Astrocyte (in vitro differentiated cells and primary cell): ENCODE results near the gene KIAA1328. TPM values are rescaled to one million over a fixed set of nuclear protein-coding genes. Genes with fewer than 3 reads are reported as not detected.

Source experiments
- DNase-seq: peaks from one replicate; pipeline ENCODE4 v3.0.0-alpha.2; 2010; ENCODE audit warnings: low read depth
- FAIRE-seq: peaks from 2 replicates; lab custom pipeline; 2011; peaks lifted over from hg19 to GRCh38; lab: Jason Lieb, UNC
- H2AFZ ChIP-seq: 2 replicates; pipeline ENCODE4 v1.6.0; 2012; ENCODE audit warnings: low read depth, low read length, inconsistent platforms
- H3K27ac ChIP-seq: 2 replicates; pipeline ENCODE4 v1.5.1; 2011; ENCODE audit warnings: low read depth, low read length, inconsistent platforms
- H3K27me3 ChIP-seq: 2 replicates; pipeline ENCODE4 v1.6.0; 2011; ENCODE audit warnings: low read length, inconsistent platforms; ENCODE audit not compliant: insufficient read depth
- H3K36me3 ChIP-seq: 2 replicates; pipeline ENCODE4 v1.5.1; 2011; ENCODE audit warnings: low read length, inconsistent platforms; ENCODE audit not compliant: insufficient read depth
- H3K4me1 ChIP-seq: 2 replicates; pipeline ENCODE4 v1.5.1; 2011; ENCODE audit warnings: low read length, inconsistent platforms; ENCODE audit not compliant: insufficient read depth
- H3K4me2 ChIP-seq: 2 replicates; pipeline ENCODE4 v1.6.0; 2012; ENCODE audit warnings: low read length, inconsistent platforms
- H3K4me3 ChIP-seq: 2 replicates; pipeline ENCODE4 v1.5.1; 2011; ENCODE audit warnings: low read depth, mild to moderate bottlenecking, low read length, inconsistent platforms; ENCODE audit not compliant: insufficient read depth
- H3K79me2 ChIP-seq: 2 replicates; pipeline ENCODE4 v1.6.0; 2012; ENCODE audit warnings: mild to moderate bottlenecking, low read length, inconsistent platforms; ENCODE audit not compliant: insufficient read depth
- H3K9ac ChIP-seq: 2 replicates; pipeline ENCODE4 v1.6.0; 2012; ENCODE audit warnings: mild to moderate bottlenecking, low read length, inconsistent platforms
- H3K9me3 ChIP-seq: 2 replicates; pipeline ENCODE4 v1.5.1; 2012; ENCODE audit warnings: low read depth, mild to moderate bottlenecking, low read length, inconsistent platforms; ENCODE audit not compliant: insufficient read depth
- H4K20me1 ChIP-seq: 2 replicates; pipeline ENCODE4 v1.6.0; 2012; ENCODE audit warnings: low read length, inconsistent platforms; ENCODE audit not compliant: insufficient read depth
- H3K27ac Mint-ChIP-seq: one replicate; pipeline ENCODE4 v1.8.0; 2021; ENCODE audit warnings: mild to moderate bottlenecking, mixed read lengths; ENCODE audit not compliant: unreplicated experiment
- H3K27me3 Mint-ChIP-seq: one replicate; pipeline ENCODE4 v1.8.0; 2021; ENCODE audit warnings: low read depth, mixed read lengths; ENCODE audit not compliant: unreplicated experiment
- H3K36me3 Mint-ChIP-seq: one replicate; pipeline ENCODE4 v1.8.0; 2021; ENCODE audit warnings: low read depth, mixed read lengths; ENCODE audit not compliant: unreplicated experiment
- H3K4me1 Mint-ChIP-seq: one replicate; pipeline ENCODE4 v1.8.0; 2021; ENCODE audit warnings: low read depth, mixed read lengths; ENCODE audit not compliant: unreplicated experiment
- H3K4me3 Mint-ChIP-seq: one replicate; pipeline ENCODE4 v1.8.0; 2021; ENCODE audit warnings: mild to moderate bottlenecking, moderate library complexity, mixed read lengths; ENCODE audit not compliant: unreplicated experiment
- H3K9me3 Mint-ChIP-seq: one replicate; pipeline ENCODE4 v1.8.0; 2021; ENCODE audit warnings: mild to moderate bottlenecking, mixed read lengths; ENCODE audit not compliant: unreplicated experiment
- CTCF ChIP-seq: IDR thresholded peaks from 2 replicates; pipeline ENCODE4 v1.5.1; 2011; ENCODE audit warnings: low read depth, mild to moderate bottlenecking, inconsistent platforms, low read length, moderate library complexity; ENCODE audit not compliant: insufficient read depth
- EZH2 ChIP-seq: IDR thresholded peaks from 2 replicates; pipeline ENCODE4 v1.6.1; 2012; ENCODE audit warnings: mild to moderate bottlenecking, low read length, inconsistent platforms; ENCODE audit not compliant: insufficient read depth
- total RNA-seq: library from RNA; stranded (reverse); gene quantifications from 2 replicates; pipeline ENCODE4 v1.2.1, GENCODE V29; 2021

Gene KIAA1328
- total RNA-seq, 1 donor from 2014 or later, result 3.7 TPM

GRCh38 chr18:37230768-37231167 is 401.8 kb downstream of the KIAA1328 start:
- no peaks in the 10 kb centered on the region for H3K4me1 Mint-ChIP-seq
- no peak overlapping the region for H3K4me3 Mint-ChIP-seq
- no peak for DNase-seq
- no peak overlapping the region for H3K27ac ChIP-seq
- no peaks in the 10 kb centered on the region for H3K9me3 Mint-ChIP-seq
- no peaks in the 10 kb centered on the region for H3K36me3 ChIP-seq
- no peaks in the 10 kb centered on the region for H3K36me3 Mint-ChIP-seq
- H3K4me3 ChIP-seq, result no peak overlapping the region
- H3K9me3 ChIP-seq, result no peaks in the 10 kb centered on the region
- no peaks in the 10 kb centered on the region for H3K27me3 ChIP-seq
- no peak overlapping the region for H2AFZ ChIP-seq
- no peaks in the 10 kb centered on the region for H3K79me2 ChIP-seq
- no peak for TF ChIP-seq CTCF
- TF ChIP-seq EZH2, result no peak
- no peak overlapping the region for H3K4me2 ChIP-seq
- H3K27me3 Mint-ChIP-seq, result peaks cover 4% of the 10 kb centered on the region
- no peak overlapping the region for H3K9ac ChIP-seq
- no peaks in the 10 kb centered on the region for H4K20me1 ChIP-seq
- no peak overlapping the region for H3K27ac Mint-ChIP-seq
- no peaks in the 10 kb centered on the region for H3K4me1 ChIP-seq
- no peak for FAIRE-seq

GRCh38 chr18:37231251-37231650 is 402.3 kb downstream of the KIAA1328 start:
- H3K27ac Mint-ChIP-seq, result no peak overlapping the region
- Histone ChIP-seq H3K4me2 (no peak overlapping the region), H3K36me3 (no peaks in the 10 kb centered on the region), H3K4me1 (no peaks in the 10 kb centered on the region), H3K27me3 (no peaks in the 10 kb centered on the region), H3K9me3 (no peaks in the 10 kb centered on the region), H3K4me3 (no peak overlapping the region), H3K27ac (no peak overlapping the region), H4K20me1 (no peaks in the 10 kb centered on the region), H3K9ac (no peak overlapping the region), H3K79me2 (no peaks in the 10 kb centered on the region), H2AFZ (no peak overlapping the region)
- H3K36me3 Mint-ChIP-seq, result no peaks in the 10 kb centered on the region
- H3K4me3 Mint-ChIP-seq, result no peak overlapping the region
- no peaks in the 10 kb centered on the region for H3K4me1 Mint-ChIP-seq
- TF ChIP-seq EZH2 (no peak), CTCF (no peak)
- no peak for FAIRE-seq
- H3K27me3 Mint-ChIP-seq, result peaks cover 2% of the 10 kb centered on the region
- DNase-seq, result no peak
- no peaks in the 10 kb centered on the region for H3K9me3 Mint-ChIP-seq

GRCh38 chr18:37235583-37235982 is 406.7 kb downstream of the KIAA1328 start:
- Mint-ChIP-seq H3K27ac (no peak overlapping the region), H3K27me3 (peaks cover 15% of the 10 kb centered on the region), H3K4me1 (peaks cover 7% of the 10 kb centered on the region), H3K9me3 (no peaks in the 10 kb centered on the region), H3K36me3 (no peaks in the 10 kb centered on the region), H3K4me3 (no peak overlapping the region)
- Histone ChIP-seq H3K27ac (no peak overlapping the region), H3K4me1 (no peaks in the 10 kb centered on the region), H3K27me3 (no peaks in the 10 kb centered on the region), H3K4me2 (no peak overlapping the region), H3K4me3 (no peak overlapping the region), H3K79me2 (no peaks in the 10 kb centered on the region), H3K9ac (no peak overlapping the region), H3K9me3 (no peaks in the 10 kb centered on the region), H4K20me1 (no peaks in the 10 kb centered on the region), H3K36me3 (no peaks in the 10 kb centered on the region), H2AFZ (no peak overlapping the region)
- no peak for FAIRE-seq
- no peak for DNase-seq
- TF ChIP-seq CTCF (no peak), EZH2 (no peak)
